HuH-7.5 (cell line): ENCODE results near the gene OPCML.
A peak's percentile ranks its signal among the peaks of the same experiment; 100 is the strongest.

Experiments used
- DNase-seq: peaks from one replicate; pipeline ENCODE4 v3.0.0; 2011; ENCODE audit warnings: low spot score

OPCML gene

GRCh38 chr11:133173810-133174412 is 358.4 kb downstream of the OPCML start:
- no peak for DNase-seq

GRCh38 chr11:133172349-133172748 is 360.0 kb downstream of the OPCML start:
- DNase-seq: no peak

GRCh38 chr11:133171374-133171773 is 360.9 kb downstream of the OPCML start:
- DNase-seq: no peak

- DNase-seq: no peak
These were observed 364.3 kb downstream of the OPCML start for GRCh38 chr11:133168016-133168415.

GRCh38 chr11:133166662-133167061 is 365.6 kb downstream of the OPCML start:
- DNase-seq: no peak

GRCh38 chr11:133164986-133165385 is 367.3 kb downstream of the OPCML start:
- no peak for DNase-seq

GRCh38 chr11:133163463-133164419 is 368.6 kb downstream of the OPCML start:
- no peak for DNase-seq

- DNase-seq: no peak
These were observed 370.1 kb downstream of the OPCML start for GRCh38 chr11:133162227-133162626.

- no peak for DNase-seq
These were observed 371.5 kb downstream of the OPCML start for GRCh38 chr11:133160754-133161153.

GRCh38 chr11:133156986-133157745 is 375.1 kb downstream of the OPCML start:
- no peak for DNase-seq

GRCh38 chr11:133154781-133155180 is 377.5 kb downstream of the OPCML start:
- no peak for DNase-seq

- DNase-seq: no peak
These were observed 378.2 kb downstream of the OPCML start for GRCh38 chr11:133154076-133154475.

- no peak for DNase-seq
These were observed 379.3 kb downstream of the OPCML start for GRCh38 chr11:133153031-133153430.

GRCh38 chr11:133149698-133150097 is 382.6 kb downstream of the OPCML start:
- no peak for DNase-seq

GRCh38 chr11:133147625-133148024 is 384.7 kb downstream of the OPCML start:
- DNase-seq: no peak

- DNase-seq: no peak
These were observed 385.5 kb downstream of the OPCML start for GRCh38 chr11:133146697-133147306.

- DNase-seq: no peak
These were observed 394.4 kb downstream of the OPCML start for GRCh38 chr11:133137939-133138338.

- no peak for DNase-seq
These were observed 395.0 kb downstream of the OPCML start for GRCh38 chr11:133137270-133137669.

GRCh38 chr11:133136376-133136775 is 395.9 kb downstream of the OPCML start:
- no peak for DNase-seq

- peak; percentile 10 for DNase-seq
These were observed 397.8 kb downstream of the OPCML start for GRCh38 chr11:133134314-133135173.

- no peak for DNase-seq
These were observed 398.7 kb downstream of the OPCML start for GRCh38 chr11:133133606-133134005.
